Natural killer cell (primary cell): ENCODE measurements around the gene OR6J1. TPM values are rescaled to one million over a fixed set of nuclear protein-coding genes. Genes with fewer than 3 reads are reported as not detected.

Experiments
- ATAC-seq, 3 donors: fragments of 150-1000 bp in 2 of 3; fragments of 200-7000 bp in 1 of 3; cut with Tn5 transposase; 1 replicate in 1 of 3; 2 replicates in 2 of 3; pipeline ENCODE4 v1.10.0; 2021; ENCODE audit warnings: mild to moderate bottlenecking in 2 of 3, moderate library complexity in 2 of 3
- DNase-seq, 2 donors: peaks; one replicate each; pipeline versions ENCODE4 v3.0.0 to v3.0.0-alpha.2; 2013 to 2021; ENCODE audit warnings: mixed read lengths in 1 of 2
- H3K27ac ChIP-seq: one replicate; pipeline ENCODE4 v1.5.1; 2013; ENCODE audit warnings: mild to moderate bottlenecking, low read length
- H3K27me3 ChIP-seq: one replicate; pipeline ENCODE4 v1.6.1; 2013; ENCODE audit warnings: low read length; ENCODE audit not compliant: control insufficient read depth, insufficient read depth
- H3K36me3 ChIP-seq: one replicate; pipeline ENCODE4 v1.6.1; 2013; ENCODE audit warnings: low read length; ENCODE audit not compliant: control insufficient read depth, insufficient read depth
- H3K4me1 ChIP-seq: one replicate; pipeline ENCODE4 v1.6.1; 2013; ENCODE audit warnings: low read length; ENCODE audit not compliant: control insufficient read depth, insufficient read depth
- H3K4me3 ChIP-seq: one replicate; pipeline ENCODE4 v1.5.1; 2013; ENCODE audit warnings: low read length
- H3K9me3 ChIP-seq: one replicate; pipeline ENCODE4 v1.6.1; 2013; ENCODE audit warnings: low read length; ENCODE audit not compliant: control insufficient read depth, insufficient read depth
- H3K27ac Mint-ChIP-seq, 2 donors: one replicate each; pipeline ENCODE4 v1.8.0; 2022; ENCODE audit warnings: mild to moderate bottlenecking in 2 of 2, mixed read lengths in 2 of 2, moderate library complexity in 1 of 2
- H3K27me3 Mint-ChIP-seq, 2 donors: one replicate each; pipeline ENCODE4 v1.8.0; 2022; ENCODE audit warnings: low read depth in 2 of 2, mixed read lengths in 2 of 2
- H3K36me3 Mint-ChIP-seq: one replicate; pipeline ENCODE4 v1.8.0; 2022; ENCODE audit warnings: mixed read lengths
- H3K4me1 Mint-ChIP-seq, 2 donors: one replicate each; pipeline ENCODE4 v1.8.0; 2022; ENCODE audit warnings: mixed read lengths in 2 of 2
- H3K4me3 Mint-ChIP-seq: one replicate; pipeline ENCODE4 v1.8.0; 2022; ENCODE audit warnings: mild to moderate bottlenecking, moderate library complexity, mixed read lengths
- H3K9me3 Mint-ChIP-seq, 2 donors: one replicate each; pipeline ENCODE4 v1.8.0; 2022; ENCODE audit warnings: mixed read lengths in 2 of 2
- WGBS: methylation state at CpG from one replicate; pipeline ENCODE4 v1.1.7; 2013; ENCODE audit warnings: missing lambda C conversion rate; ENCODE audit not compliant: insufficient coverage; 5-methylcytosine and 5-hydroxymethylcytosine counted together
- intact Hi-C: fragments of 100-400 bp; cut with micrococcal nuclease; formaldehyde crosslinking; loops from one replicate; pipeline ENCODE4 v1.14.2; 2022
- total RNA-seq, 4 donors: library from RNA; stranded (reverse); fragments of 120-200 nt in 1 of 4; gene quantifications; one replicate each; pipeline versions ENCODE4 v1.2.3 to v1.2.4, GENCODE V29; 2013 to 2022
- TF ChIP-seq, protein P1 (sequence below): fragments of 200-600 bp; IDR thresholded peaks from one replicate; pipeline ENCODE4 v1.8.0; 2022; ENCODE audit warnings: antibody characterized with exemption

The OR6J1 gene
- total RNA-seq, 3 donors from 2014 or later (not counting 1 experiment from before 2014, with no cell fraction given): not detected

DNA sequence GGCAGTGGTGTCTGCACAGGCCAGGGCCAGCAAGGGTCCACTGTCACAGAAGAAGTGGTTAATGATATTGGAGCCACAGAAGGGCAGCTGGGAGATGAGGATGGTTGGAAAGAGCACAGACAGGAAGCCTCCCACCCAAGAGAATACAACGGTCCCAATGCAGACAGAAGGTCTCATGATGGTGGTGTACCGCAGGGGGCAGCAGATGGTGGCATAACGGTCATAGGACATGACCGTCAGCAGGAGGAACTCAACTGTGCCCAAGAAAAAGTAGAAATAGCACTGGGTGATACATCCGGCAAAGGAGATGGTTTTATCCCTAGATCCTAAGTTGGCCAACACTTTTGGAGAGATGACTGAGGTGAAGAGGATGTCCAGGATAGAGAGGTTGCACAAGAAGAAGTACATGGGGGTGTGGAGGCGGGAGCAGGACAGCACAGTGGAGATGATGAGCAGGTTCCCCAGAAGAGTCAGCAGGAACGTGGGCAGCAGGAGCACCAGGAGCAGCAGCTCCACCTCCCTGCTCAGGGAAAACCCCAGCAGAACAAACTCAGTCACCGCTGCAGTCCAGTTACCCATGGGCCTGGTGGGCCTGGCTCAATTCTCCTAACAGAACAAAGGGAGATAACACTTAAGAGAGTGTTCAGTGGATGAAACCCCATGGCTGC lies 9.8 kb downstream of the OR6J1 start:
- H3K4me3 Mint-ChIP-seq: no peak overlapping the region
- no peaks in the 10 kb centered on the region for H3K9me3 Mint-ChIP-seq
- H3K9me3 ChIP-seq: no peaks in the 10 kb centered on the region
- no peaks in the 10 kb centered on the region for H3K36me3 ChIP-seq
- H3K27me3 ChIP-seq: no peaks in the 10 kb centered on the region
- intact Hi-C loops: no loop called here
- H3K27me3 Mint-ChIP-seq: peaks cover 7 to 28% of the 10 kb centered on the region in 2 donors
- ATAC-seq: no peak
- H3K27ac ChIP-seq: no peak overlapping the region
- WGBS: 90% methylated on average over 8 of the region's 8 CpGs
- no peak overlapping the region for H3K27ac Mint-ChIP-seq
- no peaks in the 10 kb centered on the region for H3K36me3 Mint-ChIP-seq
- H3K4me1 Mint-ChIP-seq: no peaks in the 10 kb centered on the region
- DNase-seq: no peak
- H3K4me1 ChIP-seq: no peaks in the 10 kb centered on the region
- no peak overlapping the region for H3K4me3 ChIP-seq
- TF ChIP-seq, protein P1, sequence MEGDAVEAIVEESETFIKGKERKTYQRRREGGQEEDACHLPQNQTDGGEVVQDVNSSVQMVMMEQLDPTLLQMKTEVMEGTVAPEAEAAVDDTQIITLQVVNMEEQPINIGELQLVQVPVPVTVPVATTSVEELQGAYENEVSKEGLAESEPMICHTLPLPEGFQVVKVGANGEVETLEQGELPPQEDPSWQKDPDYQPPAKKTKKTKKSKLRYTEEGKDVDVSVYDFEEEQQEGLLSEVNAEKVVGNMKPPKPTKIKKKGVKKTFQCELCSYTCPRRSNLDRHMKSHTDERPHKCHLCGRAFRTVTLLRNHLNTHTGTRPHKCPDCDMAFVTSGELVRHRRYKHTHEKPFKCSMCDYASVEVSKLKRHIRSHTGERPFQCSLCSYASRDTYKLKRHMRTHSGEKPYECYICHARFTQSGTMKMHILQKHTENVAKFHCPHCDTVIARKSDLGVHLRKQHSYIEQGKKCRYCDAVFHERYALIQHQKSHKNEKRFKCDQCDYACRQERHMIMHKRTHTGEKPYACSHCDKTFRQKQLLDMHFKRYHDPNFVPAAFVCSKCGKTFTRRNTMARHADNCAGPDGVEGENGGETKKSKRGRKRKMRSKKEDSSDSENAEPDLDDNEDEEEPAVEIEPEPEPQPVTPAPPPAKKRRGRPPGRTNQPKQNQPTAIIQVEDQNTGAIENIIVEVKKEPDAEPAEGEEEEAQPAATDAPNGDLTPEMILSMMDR: no peak

DNA sequence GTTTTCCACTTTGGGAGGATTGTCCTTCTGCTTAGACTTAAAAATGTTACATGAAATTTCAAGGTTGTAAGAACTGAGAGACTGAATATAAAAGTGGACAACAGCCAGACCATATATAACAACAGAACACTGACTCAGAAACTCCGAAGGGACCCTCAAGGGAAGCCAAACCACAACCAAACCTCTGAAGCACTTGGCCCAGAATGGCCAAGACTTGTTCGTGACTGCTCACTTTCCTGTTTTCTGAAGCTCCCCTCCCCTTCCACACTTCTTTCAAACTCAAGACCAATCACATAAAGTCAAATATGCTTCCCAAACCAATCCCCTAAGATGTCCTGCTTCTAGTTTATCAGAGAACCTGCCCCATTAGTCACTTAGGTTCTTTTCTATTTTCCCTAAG lies 13.7 kb downstream of the OR6J1 start:
- H3K9me3 Mint-ChIP-seq: no peaks in the 10 kb centered on the region
- WGBS: 80% methylated on average over 2 of the region's 2 CpGs

DNA sequence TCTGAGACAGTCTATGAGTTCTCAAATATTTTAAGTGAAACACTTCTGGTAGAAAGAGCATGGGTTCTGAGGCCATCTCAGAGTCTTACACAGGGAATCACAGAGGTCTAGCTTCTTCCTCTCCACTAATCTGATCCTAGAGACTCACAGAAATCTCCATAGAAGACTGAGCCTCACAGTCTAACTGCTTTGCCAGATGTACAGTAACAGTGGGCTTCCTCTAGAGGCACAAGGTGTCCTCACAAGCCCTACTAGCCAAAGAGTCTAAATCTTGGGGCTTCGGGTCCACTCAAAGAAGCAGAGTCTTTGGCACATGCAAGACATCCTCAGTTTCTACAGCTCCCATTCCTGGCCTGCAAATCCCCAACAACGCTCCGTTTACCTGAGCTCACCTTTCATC lies 14.1 kb downstream of the OR6J1 start:
- Mint-ChIP-seq H3K9me3 (no peaks in the 10 kb centered on the region), H3K4me1 (no peaks in the 10 kb centered on the region), H3K36me3 (no peaks in the 10 kb centered on the region), H3K4me3 (no peak overlapping the region), H3K27me3 (peaks cover 7 to 42% of the 10 kb centered on the region in 2 donors), H3K27ac (no peak overlapping the region)
- Histone ChIP-seq H3K27ac (no peak overlapping the region), H3K4me3 (no peak overlapping the region), H3K36me3 (no peaks in the 10 kb centered on the region), H3K9me3 (no peaks in the 10 kb centered on the region), H3K4me1 (no peaks in the 10 kb centered on the region), H3K27me3 (no peaks in the 10 kb centered on the region)
- intact Hi-C loops: no loop called here
- no peak for DNase-seq
- TF ChIP-seq, protein P1: no peak
- no peak for ATAC-seq
- 95% methylated on average over 3 of the region's 3 CpGs for WGBS

More for the DNA sequence above, 13.7 kb downstream of the OR6J1 start:
- Mint-ChIP-seq H3K4me1 (no peaks in the 10 kb centered on the region), H3K27ac (no peak overlapping the region), H3K27me3 (peaks cover 7 to 42% of the 10 kb centered on the region in 2 donors), H3K4me3 (no peak overlapping the region), H3K36me3 (no peaks in the 10 kb centered on the region)
- Histone ChIP-seq H3K4me1 (no peaks in the 10 kb centered on the region), H3K27me3 (no peaks in the 10 kb centered on the region), H3K36me3 (no peaks in the 10 kb centered on the region), H3K4me3 (no peak overlapping the region), H3K9me3 (no peaks in the 10 kb centered on the region), H3K27ac (no peak overlapping the region)
- intact Hi-C loops: no loop called here
- TF ChIP-seq, protein P1: no peak
- ATAC-seq: no peak
- DNase-seq: no peak

DNA sequence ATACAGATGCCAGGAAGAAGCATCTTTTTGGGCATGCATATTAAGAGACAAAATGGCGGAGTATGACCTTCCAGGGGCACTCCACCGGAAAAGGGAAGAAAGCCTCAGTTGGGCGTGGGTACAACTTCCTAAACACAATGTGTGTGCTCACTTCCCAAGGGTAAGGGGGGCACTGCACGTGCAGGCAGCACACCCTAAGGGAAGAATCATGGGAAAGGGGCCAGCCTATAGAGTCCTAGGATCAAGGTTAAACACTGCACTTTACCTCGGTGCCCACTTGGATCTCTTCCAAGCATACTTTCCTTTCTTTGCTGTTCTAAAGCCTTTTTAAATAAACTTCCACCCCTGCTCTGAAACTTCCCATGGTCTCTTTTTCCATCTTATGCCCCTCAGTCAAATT lies 14.8 kb downstream of the OR6J1 start:
- no peaks in the 10 kb centered on the region for H3K9me3 Mint-ChIP-seq
- Histone ChIP-seq H3K36me3 (no peaks in the 10 kb centered on the region), H3K4me1 (no peaks in the 10 kb centered on the region), H3K27me3 (no peaks in the 10 kb centered on the region), H3K27ac (no peak overlapping the region), H3K4me3 (no peak overlapping the region), H3K9me3 (no peaks in the 10 kb centered on the region)
- H3K36me3 Mint-ChIP-seq: no peaks in the 10 kb centered on the region
- H3K4me1 Mint-ChIP-seq: no peaks in the 10 kb centered on the region
- ATAC-seq (no peak), DNase-seq (no peak)
- intact Hi-C loops: no loop called here
- no peak overlapping the region for H3K4me3 Mint-ChIP-seq
- TF ChIP-seq, protein P1: no peak
- WGBS: 83% methylated on average over 5 of the region's 5 CpGs
- peaks cover 4 to 42% of the 10 kb centered on the region in 2 donors for H3K27me3 Mint-ChIP-seq
- H3K27ac Mint-ChIP-seq: no peak overlapping the region
